Stimulated activated CD8-positive, alpha-beta memory T cell treated with anti-CD3 and anti-CD28 coated beads, Interleukin-4, amount 100 ng/mL, for 1 hour (primary cell): ENCODE results near the gene UTF1.

ENCODE experiments used
- DNase-seq, 2 donors: peaks; one replicate each; pipeline ENCODE4 v3.0.0-alpha.2; 2020; ENCODE audit warnings: low read depth in 2 of 2, low spot score in 1 of 2

The UTF1 gene

GRCh38 chr10:133230044-133230361 lies at the start of gene UTF1:
Gene UTF1 (plus strand): TSS chr10:133230217. CDS start chr10:133230289, 72 bp downstream.
- DNase-seq = no peak

- DNase-seq = no peak
Observed at GRCh38 chr10:133180965-133181639, 48.9 kb upstream of the UTF1 start.

- no peak for DNase-seq
Observed at GRCh38 chr10:133182190-133182589, 47.8 kb upstream of the UTF1 start.

- no peak for DNase-seq
Observed at GRCh38 chr10:133182791-133183645, 47.0 kb upstream of the UTF1 start.

GRCh38 chr10:133183646-133184378 lies 46.2 kb upstream of the UTF1 start:
- DNase-seq = no peak

GRCh38 chr10:133184591-133185244 lies 45.3 kb upstream of the UTF1 start:
- no peak for DNase-seq

- no peak for DNase-seq
Observed at GRCh38 chr10:133185421-133185820, 44.6 kb upstream of the UTF1 start.

- DNase-seq = no peak
Observed at GRCh38 chr10:133185916-133186315, 44.1 kb upstream of the UTF1 start.

- no peak for DNase-seq
Observed at GRCh38 chr10:133186416-133187090, 43.5 kb upstream of the UTF1 start.

GRCh38 chr10:133187091-133187905 lies 42.7 kb upstream of the UTF1 start:
- DNase-seq = no peak

- no peak for DNase-seq
Observed at GRCh38 chr10:133187906-133188681, 41.9 kb upstream of the UTF1 start.

GRCh38 chr10:133189256-133189655 lies 40.8 kb upstream of the UTF1 start:
- DNase-seq = no peak

- no peak for DNase-seq
Observed at GRCh38 chr10:133189726-133190125, 40.3 kb upstream of the UTF1 start.

GRCh38 chr10:133190225-133190624 lies 39.8 kb upstream of the UTF1 start:
- no peak for DNase-seq

GRCh38 chr10:133191651-133192050 lies 38.4 kb upstream of the UTF1 start:
- DNase-seq = no peak

- no peak for DNase-seq
Observed at GRCh38 chr10:133194151-133194550, 35.9 kb upstream of the UTF1 start.

GRCh38 chr10:133195096-133195495 lies 34.9 kb upstream of the UTF1 start:
- DNase-seq = no peak

GRCh38 chr10:133195611-133196010 lies 34.4 kb upstream of the UTF1 start:
- no peak for DNase-seq

GRCh38 chr10:133196221-133196915 lies 33.6 kb upstream of the UTF1 start:
- no peak for DNase-seq
